ENCODE results near the gene YTHDF1. TPM values are rescaled to one million over a fixed set of nuclear protein-coding genes. Genes with fewer than 3 reads are reported as not detected.

The YTHDF1 gene
- total RNA-seq, 1 donor from 2014 or later: 20.4 TPM

DNA sequence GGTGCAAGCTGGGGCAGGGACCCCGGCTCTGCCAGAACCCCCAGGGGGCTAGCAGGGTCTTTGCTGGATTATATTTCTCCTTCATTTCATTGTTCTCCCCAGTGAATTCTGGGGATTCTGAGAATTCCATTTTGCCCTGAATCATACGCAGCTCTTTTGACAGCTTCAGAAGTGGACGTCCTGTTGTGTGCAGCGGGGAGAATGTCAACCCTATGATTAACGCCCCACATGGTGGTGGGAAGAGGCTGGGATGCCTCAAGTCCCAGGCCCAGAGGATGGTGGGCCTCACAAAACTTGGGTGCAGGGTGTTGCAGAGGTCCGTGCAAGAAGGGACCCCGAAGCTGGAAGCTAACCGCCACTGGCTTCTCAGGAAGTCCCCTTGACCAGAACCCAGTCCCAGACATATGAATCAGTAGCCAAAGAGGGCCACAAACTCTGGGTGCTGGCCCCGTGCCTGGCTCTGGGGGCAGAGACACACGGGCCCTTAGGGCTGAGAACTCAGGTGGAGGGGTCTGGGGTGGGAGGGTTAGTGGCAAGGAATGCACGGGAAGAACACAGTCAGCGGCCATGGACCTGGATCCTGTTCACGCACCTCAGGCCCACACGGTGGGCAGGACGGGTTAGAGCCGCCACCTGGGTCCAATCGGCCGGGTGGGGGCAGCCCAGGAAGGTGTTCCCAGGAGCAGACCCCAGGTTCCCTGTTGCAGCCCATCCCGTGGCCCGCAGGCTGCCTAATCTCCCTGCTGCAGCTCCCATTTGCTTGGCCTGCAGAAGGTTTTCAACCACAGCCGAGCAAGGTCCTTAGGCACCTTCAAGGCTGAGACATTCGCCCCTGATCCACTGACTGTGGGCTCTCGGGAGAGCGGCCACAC lies 51.2 kb downstream of the YTHDF1 start:
- no peak overlapping the region for H3K4me3 ChIP-seq (ENCODE audit: low read depth, low read length)
- DNase-seq (ENCODE audit: low read depth): no peak
- TF ChIP-seq, protein P1, sequence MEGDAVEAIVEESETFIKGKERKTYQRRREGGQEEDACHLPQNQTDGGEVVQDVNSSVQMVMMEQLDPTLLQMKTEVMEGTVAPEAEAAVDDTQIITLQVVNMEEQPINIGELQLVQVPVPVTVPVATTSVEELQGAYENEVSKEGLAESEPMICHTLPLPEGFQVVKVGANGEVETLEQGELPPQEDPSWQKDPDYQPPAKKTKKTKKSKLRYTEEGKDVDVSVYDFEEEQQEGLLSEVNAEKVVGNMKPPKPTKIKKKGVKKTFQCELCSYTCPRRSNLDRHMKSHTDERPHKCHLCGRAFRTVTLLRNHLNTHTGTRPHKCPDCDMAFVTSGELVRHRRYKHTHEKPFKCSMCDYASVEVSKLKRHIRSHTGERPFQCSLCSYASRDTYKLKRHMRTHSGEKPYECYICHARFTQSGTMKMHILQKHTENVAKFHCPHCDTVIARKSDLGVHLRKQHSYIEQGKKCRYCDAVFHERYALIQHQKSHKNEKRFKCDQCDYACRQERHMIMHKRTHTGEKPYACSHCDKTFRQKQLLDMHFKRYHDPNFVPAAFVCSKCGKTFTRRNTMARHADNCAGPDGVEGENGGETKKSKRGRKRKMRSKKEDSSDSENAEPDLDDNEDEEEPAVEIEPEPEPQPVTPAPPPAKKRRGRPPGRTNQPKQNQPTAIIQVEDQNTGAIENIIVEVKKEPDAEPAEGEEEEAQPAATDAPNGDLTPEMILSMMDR (conservative IDR thresholded peaks at IDR 0.05; ENCODE audit: low read depth, low read length): no peak

DNA sequence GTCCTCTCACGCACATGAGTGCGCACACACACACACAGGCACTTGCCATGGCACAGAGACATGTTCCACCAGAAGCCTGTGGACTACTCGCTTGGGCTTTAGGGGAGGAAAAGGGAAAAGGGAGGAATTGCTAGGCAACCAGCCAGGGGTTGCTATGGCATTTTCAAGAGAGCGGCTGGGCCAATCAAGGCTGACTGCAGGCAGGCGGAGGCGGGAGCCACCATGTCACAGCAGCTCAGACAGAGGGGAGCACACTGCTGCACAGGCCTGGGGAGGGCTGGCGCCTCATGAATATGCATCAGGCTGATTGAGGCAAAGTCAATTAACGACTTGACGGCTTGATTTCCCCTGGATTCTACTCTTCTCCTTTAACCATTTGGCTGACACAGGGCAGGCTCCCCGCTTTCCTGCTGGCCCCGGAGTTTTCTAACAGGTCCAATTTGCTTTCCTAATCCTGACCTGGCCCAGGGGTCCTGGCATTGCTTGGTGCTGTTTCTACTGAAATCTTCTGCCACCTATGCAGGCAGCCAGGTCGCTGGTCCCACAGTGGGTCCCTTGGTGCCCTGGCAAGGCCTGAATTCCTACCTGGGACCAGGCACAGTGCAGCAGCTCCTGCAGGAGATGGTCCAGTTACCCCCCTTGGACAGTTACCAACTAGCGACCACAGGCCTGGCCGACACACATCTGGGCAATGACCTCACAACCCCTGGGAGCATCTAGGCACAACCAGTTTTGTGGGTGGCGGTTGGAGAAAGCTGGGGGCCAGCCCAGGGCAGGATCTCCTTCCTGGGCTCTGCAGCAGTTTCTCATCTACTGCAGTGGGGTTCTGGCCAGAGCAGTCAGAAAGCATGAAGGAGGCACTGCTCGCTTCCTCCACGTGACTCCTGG lies 52.1 kb downstream of the YTHDF1 start:
- TF ChIP-seq, protein P1 (conservative IDR thresholded peaks at IDR 0.05; ENCODE audit: low read depth, low read length): no peak
- H3K4me3 ChIP-seq (ENCODE audit: low read depth, low read length): no peak overlapping the region
- DNase-seq (ENCODE audit: low read depth): no peak

DNA sequence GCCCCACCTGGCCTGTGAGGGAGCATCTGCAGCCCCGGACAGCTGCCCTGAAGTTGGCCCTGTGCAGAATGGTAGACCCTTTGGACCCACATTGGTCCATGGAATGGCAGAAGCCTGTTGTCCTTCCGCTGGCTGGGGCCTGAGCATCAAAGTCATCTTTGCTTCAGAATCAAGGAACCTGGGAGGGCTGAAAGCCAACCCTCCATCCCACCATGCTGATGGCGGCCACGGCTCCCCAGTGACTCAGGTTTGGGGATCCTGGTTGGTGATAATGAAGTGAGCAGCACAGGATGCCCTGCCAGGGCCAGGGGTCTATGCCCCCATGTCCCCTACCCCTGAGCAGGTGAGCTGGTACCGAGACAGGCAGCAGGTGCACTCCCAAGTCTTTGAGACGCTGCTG lies 52.8 kb downstream of the YTHDF1 start:
- TF ChIP-seq, protein P1 (conservative IDR thresholded peaks at IDR 0.05; ENCODE audit: low read depth, low read length): no peak
- no peak for DNase-seq (ENCODE audit: low read depth)
- no peak overlapping the region for H3K4me3 ChIP-seq (ENCODE audit: low read depth, low read length)

GRCh38 chr20:63162206-63162795 lies 53.6 kb downstream of the YTHDF1 start:
- TF ChIP-seq, protein P1 (conservative IDR thresholded peaks at IDR 0.05; ENCODE audit: low read depth, low read length): no peak
- no peak for DNase-seq (ENCODE audit: low read depth)
- H3K4me3 ChIP-seq (ENCODE audit: low read depth, low read length): no peak overlapping the region

- DNase-seq (ENCODE audit: low read depth): no peak
- TF ChIP-seq, protein P1 (conservative IDR thresholded peaks at IDR 0.05; ENCODE audit: low read depth, low read length): no peak
These were observed 54.7 kb downstream of the YTHDF1 start for GRCh38 chr20:63161176-63161651.

DNA sequence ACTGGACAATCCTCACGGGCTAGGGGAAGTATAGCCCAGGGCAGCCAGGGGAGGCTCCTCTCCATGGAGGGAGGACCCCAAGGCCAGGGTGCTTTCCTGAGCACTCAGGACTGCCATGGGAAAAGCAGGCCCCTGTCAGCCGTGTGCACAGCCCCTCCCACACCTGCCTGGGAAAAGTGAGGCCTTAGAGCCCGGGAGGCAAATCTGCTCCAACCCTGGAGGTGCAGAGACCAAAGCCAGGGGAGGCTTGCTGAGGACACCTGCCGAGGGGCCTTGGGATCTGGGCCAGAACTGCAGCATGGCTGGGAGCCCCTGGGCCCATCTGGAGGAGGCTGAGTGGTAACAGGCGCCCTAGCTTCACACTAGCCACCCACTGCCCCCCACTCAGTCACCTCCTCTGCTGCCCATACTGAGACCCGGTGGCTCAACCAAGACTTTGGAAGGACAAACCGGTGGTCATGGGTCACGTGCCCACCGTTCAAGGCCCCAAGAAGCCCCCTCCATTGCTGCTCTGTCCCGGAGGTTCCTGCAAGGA lies 55.2 kb downstream of the YTHDF1 start:
- TF ChIP-seq, protein P1 (conservative IDR thresholded peaks at IDR 0.05; ENCODE audit: low read depth, low read length): no peak
- no peak for DNase-seq (ENCODE audit: low read depth)

More at GRCh38 chr20:63161176-63161651, 54.7 kb downstream of the YTHDF1 start:
- no peak overlapping the region for H3K4me3 ChIP-seq (ENCODE audit: low read depth, low read length)

More for the DNA sequence above, 55.2 kb downstream of the YTHDF1 start:
- no peak overlapping the region for H3K4me3 ChIP-seq (ENCODE audit: low read depth, low read length)

Data from epithelial cell of proximal tubule (primary cell).